ENCODE data around the gene ZNF100. TPM values are rescaled to one million over a fixed set of nuclear protein-coding genes. Genes with fewer than 3 reads are reported as not detected.
"Not testable (repeated sequence)": the region's sequence is repeated elsewhere in the genome, so short reads cannot be mapped to it uniquely, and the experiment has no call there.

ZNF100 gene
- polyA plus RNA-seq, 12 donors: 5.2 to 12.6 (median 8.1) TPM; not detected in 1

DNA sequence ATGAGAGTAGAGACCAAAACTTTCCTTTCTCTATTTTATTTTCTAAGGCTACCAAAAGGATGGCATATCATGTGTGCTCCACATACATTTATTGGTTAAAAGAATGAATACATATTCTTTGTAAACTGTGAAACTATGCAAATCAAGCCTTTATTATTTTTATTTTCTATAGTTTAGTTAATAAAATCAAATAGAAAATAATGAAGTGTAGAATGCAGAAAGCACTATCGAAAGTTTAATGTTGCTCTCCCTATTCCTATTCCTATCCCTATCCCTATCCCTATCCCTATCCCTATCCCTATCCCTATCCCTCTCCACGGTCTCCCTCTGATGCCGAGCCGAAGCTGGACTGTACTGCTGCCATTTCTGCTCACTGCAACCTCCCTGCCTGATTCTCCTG, 60.3 kb downstream of the ZNF100 start:
- no peak for DNase-seq

DNA sequence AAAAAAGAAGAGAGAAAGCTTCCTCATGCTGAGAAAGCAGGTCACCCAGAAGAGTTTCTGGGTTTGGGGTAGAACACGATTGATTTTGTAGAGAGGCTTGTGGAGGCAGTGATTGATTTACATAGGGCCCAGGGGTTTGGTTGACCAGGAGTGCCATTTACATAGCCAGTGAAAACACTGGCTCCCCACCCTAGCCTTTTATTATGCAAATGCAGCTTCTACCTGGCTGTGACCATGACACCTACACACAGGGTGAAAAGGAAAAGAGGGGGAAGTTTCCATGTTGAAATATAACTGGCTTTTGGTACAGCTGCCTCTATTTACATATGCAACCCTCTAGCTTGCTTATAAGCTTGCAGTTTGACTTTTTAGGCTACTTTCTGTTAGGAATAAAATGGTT, 62.0 kb downstream of the ZNF100 start:
- DNase-seq: no peak

DNA sequence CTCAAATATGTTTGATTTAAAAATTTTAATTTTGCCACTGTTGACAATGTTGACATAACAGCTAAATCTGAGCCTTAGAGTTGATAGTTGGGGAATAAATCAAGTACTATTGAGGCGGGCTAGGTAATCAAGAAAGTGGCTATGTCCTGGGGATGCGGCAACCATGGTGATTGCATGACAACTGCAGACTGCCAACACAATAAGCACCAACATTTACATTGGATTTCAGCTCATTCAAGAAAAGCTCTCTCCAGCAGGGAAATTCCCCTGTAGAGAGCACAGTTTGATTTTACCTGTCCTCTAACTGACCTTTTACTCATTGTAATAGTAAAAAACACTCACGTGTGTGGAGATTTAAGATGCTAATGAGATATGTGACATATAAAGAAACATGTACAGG, 63.1 kb downstream of the ZNF100 start:
- DNase-seq: no peak

DNA sequence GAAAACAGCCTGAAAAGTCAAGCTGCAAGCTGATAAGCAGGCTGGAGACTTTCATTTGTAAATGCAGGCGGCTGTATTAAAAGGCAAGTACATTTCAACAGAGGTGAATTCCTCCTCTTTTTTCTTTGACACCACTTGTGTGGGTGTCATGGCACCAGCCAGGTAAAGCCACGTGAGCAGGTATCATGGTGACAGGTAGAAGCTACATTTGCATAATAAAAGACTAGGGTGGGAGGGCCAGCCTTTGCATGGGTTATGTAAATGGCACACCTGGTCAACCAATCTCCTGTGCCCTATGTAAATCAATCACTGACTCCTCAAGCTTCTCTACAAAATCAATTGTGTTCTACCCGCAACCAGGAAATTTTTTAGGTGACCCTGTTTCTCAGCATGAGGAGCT, 68.2 kb downstream of the ZNF100 start:
- no peak for DNase-seq

DNA sequence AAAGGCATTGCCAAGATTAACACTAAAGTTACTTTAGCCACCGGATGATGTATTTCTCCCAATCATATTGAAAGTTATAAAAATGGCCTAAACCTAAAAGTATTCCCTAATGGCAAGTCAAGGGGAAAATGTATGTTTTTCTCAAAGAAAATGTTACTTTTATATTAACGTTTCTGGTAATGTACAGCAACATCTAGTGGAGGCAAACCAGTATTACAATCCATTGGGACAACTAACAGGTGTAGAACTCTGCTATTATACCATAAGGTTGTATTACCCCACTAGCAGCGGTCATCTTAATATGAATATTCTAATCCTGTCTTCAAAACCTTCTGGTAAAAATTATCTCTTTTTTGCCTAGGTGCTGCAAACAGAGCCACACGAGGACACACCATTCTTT, 69.2 kb downstream of the ZNF100 start:
- DNase-seq: no peak

DNA sequence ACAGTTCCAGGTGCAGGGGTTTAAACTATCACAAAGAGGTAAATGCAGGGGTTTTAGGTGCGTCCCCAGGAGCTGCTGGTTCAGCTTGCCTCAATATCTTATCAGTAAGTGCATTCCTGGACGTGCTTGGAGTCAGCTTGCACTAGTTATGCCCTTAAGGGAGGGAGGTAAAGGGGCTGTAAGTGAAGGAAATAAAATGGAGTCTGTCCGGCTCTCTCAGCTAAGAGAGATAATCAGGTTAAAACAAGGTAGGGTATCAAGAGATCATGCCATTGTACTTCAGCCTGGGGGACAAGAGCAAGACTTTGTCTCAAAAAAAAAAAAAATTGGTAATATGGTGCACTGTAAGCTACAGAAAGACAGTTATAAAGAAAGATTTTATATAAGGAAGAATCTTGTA, 69.7 kb downstream of the ZNF100 start:
- DNase-seq: no peak

DNA sequence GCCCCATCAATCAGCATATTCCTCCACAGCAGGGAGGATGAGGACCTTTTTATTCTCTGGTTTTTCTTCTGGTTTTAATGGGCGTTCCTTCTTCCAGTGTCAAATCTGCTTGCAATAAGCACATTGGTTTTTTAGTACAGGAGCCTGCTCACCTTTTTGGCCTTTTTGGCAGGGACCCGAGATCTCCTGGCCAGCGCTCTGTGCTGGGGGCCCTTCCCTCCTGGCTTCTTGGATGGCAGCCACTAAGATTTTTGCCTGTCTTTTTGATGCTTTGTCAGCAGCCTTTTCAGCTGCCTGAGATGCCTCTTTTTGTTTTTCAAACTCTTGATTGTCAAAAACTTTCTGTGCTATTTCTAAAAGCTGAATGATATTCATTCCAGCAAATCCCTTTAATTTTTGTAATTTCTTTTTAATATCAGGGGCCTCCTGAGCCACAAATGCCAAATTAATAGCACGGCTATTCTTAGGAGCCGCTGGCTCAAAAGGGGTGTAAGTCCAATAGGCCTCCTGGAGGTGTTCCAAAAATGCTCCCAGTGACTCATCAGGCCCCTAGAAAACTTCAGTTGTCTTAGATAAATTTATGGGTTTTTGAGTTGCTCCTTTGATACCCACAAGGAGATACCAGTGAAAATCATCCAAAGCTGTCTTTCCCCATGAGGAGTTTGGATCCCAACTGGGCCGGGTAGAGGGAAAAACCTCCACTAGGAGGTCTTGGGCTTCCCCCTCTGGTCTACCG, 73.0 kb downstream of the ZNF100 start:
- no peak for DNase-seq

DNA sequence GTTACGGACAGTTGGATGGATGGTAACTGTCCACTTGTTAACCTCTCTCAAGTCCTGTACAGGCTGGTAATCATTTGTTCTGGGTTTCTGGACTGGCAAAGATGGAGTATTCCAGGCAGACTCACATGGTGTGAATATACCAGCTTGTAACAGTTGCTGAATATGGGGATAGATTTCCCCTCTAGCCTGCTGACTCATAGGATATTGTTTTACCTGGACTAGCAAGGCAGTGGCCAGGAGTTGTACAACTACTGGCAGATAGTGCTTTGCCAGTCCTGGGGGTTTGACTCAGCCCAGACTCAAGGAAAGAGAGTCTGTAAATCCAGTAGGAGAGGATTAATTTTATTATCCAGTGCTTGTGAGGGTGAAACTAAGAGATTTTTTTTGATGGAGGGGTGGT, 74.0 kb downstream of the ZNF100 start:
- DNase-seq: no peak

DNA sequence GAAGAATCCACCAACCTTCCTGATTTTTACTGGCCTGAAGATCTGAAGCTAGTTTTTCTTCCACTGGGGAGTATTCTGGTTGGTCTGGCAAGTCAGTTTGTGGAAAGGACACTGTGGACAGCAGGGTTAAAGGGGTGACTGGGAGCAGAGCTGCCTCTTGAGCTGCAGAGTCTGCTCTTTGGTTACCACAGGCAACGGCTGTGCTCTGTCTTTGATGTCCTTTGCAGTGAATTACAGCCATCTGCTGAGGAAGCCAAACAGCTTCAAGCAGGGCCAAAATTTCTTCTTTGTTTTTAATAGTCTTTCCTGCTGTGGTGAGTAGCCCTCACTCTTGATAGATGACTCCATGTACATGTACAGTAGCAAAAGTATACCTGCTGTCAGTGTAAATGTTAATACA, 75.7 kb downstream of the ZNF100 start:
- no peak for DNase-seq

DNA sequence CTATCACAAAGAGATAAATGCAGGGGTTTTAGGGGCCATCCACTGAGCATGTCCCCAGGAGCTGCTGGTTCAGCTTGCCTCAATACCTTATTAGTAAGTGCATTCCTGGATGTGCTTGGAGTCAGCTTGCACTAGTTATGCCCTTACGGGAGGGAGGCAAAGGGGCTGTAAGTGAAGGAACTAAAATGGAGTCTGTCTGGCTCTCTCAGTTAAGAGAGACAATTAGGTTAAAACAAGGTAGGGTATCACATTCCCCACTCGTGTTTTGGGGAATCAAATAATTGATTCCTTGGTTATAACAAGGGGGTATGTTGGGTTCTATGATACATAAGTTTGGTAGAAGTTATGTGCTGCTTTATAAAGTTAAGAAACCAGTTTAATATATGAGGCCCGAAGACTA, 78.9 kb downstream of the ZNF100 start:
- DNase-seq: no peak

DNA sequence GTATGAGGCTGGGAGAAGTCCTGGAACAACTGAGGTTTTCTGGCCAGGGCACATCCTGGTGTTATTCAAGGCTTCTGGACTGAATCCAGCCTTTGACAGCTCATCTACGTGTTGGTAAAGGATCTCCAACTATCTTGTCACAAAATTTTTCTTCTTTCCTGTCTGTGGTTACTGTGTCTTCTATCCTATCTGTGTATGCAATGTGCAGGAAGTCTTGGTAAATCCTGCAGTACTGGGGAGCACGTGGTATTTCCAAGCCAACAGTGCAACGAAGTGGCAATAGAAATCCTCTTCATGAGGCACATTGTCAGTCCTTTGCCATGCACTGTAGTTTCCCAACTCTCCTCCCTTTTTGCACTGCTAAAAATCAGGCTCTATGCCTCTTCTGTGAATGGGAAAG, 86.7 kb downstream of the ZNF100 start:
- DNase-seq: no peak

DNA sequence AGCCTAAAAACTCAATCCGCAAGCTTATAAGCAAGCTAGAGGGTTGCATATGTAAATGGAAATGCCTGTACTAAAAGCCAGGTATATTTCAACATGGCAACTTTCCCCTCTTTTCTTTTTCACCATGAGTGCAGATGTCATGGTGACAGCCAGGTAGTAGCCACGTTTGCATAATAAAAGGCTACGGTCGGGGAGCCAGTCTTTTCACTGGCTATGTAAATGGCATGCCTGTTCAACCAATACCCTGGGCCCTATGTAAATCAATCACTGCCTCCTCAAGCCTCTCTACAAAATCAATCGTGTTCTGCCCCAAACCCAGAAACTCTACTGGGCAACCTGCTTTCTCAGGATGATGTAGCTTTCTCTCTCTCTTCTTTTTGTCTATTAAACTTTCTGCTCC, 87.4 kb downstream of the ZNF100 start:
- no peak for DNase-seq

DNA sequence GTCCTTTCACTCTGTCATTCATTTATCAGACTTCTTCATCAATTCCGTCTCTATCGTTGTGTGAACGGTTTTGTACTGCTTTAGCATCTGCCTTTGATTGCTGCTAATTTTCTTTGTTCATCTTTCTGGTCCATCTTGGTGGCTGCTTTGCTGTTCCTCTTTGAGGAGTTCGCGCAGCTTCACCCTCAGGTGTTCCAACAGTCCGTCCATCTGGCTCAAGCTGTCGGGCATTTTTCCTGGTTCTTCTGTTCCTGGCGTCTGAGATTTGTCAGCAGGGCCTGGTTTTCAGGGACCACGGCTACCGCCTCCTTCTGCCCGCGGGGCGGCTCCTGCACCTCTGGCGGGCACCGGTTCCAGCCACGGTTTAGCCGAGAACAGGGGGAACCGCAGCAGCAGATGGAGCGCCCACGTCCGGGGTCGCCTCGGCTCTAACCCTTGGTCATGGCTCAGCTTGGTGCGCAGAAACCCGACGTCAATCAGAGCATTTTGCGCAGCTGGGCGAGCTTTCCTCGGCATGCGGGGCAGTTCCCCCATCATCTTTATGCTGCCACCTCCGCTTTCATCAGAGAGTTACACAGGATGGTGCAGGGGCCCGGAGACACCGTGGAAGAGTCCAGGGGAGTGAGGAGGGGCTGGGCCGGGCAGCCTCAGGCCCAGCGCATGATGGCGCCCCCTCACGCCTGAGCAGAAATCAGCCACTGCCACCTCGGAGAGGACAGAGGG, 89.5 kb downstream of the ZNF100 start:
- DNase-seq: no peak

DNA sequence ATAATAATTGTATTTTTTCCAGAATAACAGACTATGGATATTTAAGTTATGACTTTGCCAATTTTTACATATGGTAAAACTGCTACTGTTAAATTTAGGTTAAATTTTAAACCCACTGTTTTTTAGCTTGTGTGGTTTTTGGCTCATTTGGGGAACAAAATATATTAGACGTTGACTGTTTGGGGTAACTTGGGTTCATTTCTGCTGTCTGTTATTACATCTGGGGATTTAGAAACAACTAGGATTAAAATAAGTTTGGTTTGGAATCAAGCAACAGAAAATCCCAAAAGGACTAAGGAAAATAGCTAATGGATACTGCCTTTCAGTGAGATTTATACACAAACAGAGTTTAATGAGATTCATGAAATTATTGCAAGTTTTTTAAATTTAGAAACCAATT, 92.9 kb downstream of the ZNF100 start:
- DNase-seq: no peak

DNA sequence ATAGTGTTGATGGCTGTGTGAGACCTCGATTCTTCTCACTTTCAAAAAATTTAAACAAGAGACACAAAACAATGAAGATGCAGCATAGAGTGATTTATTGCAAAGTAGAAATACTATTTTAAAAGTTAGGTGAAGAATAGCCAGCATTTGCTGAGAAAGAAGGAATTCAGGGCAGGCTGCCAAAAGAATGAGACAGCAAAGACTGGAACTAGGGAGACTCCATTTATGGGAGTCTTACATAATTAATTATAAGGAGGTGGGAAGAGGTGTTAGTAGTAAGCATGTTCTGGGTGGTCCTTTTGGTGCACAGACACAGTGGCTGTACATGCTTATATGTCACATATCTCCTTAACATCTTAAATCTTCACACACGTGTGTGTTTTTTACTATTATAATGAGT, 93.9 kb downstream of the ZNF100 start:
- DNase-seq: not testable (repeated sequence)

Other genes starting within 250 kb of the ZNF100 start
- gene ZNF43, start 68.6 kb upstream of the ZNF100 start, polyA plus RNA-seq (ENCODE audit: insufficient read length in 12 of 12): 10 to 100 TPM in 11 of 12 donors, not detected in 1; 10.1 to 26.3 (median 14.4) TPM
- 1 to 10 TPM in 5 of 12 donors, under 1 TPM in 5, not detected in 2; 0.38 to 2.1 (median 1.1) TPM for gene ZNF208, start 243.4 kb upstream of the ZNF100 start, polyA plus RNA-seq (ENCODE audit: insufficient read length in 12 of 12)